COLO668 (cell line): ENCODE data around the gene PEX7.
"Not testable (repeated sequence)": the region's sequence is repeated elsewhere in the genome, so short reads cannot be mapped to it uniquely, and the experiment has no call there.

Experiments
- DNase-seq: peaks from one replicate; lab custom pipeline; 2025; ENCODE audit not compliant: unreplicated experiment; lab: John Stamatoyannopoulos, UW

The PEX7 gene

GRCh38 chr6:136840276-136841001, 18.0 kb downstream of the PEX7 start:
- DNase-seq: no peak

GRCh38 chr6:136843210-136843609, 20.8 kb downstream of the PEX7 start:
- DNase-seq: no peak

- DNase-seq: peak; percentile 38
Observed at GRCh38 chr6:136846046-136846445, 23.7 kb downstream of the PEX7 start.

- not testable (repeated sequence) for DNase-seq
Observed at GRCh38 chr6:136846477-136846876, 24.1 kb downstream of the PEX7 start.

- not testable (repeated sequence) for DNase-seq
Observed at GRCh38 chr6:136849979-136850563, 27.7 kb downstream of the PEX7 start.

GRCh38 chr6:136859430-136859829, 37.0 kb downstream of the PEX7 start:
- no peak for DNase-seq

GRCh38 chr6:136860043-136860442, 37.7 kb downstream of the PEX7 start:
- DNase-seq: no peak

GRCh38 chr6:136862662-136863061, 40.3 kb downstream of the PEX7 start:
- no peak for DNase-seq

- no peak for DNase-seq
Observed at GRCh38 chr6:136863752-136864151, 41.4 kb downstream of the PEX7 start.

- no peak for DNase-seq
Observed at GRCh38 chr6:136864676-136865075, 42.3 kb downstream of the PEX7 start.

- DNase-seq: no peak
Observed at GRCh38 chr6:136866872-136867416, 44.6 kb downstream of the PEX7 start.

- DNase-seq: no peak
Observed at GRCh38 chr6:136869451-136869850, 47.1 kb downstream of the PEX7 start.

GRCh38 chr6:136873748-136874147, 51.4 kb downstream of the PEX7 start:
- DNase-seq: no peak

GRCh38 chr6:136876469-136876868, 54.1 kb downstream of the PEX7 start:
- not testable (repeated sequence) for DNase-seq

- no peak for DNase-seq
Observed at GRCh38 chr6:136880748-136881460, 58.5 kb downstream of the PEX7 start.

GRCh38 chr6:136886091-136886490, 63.7 kb downstream of the PEX7 start:
- no peak for DNase-seq

GRCh38 chr6:136887953-136888352, 65.6 kb downstream of the PEX7 start:
- DNase-seq: no peak

GRCh38 chr6:136889271-136890193, 67.1 kb downstream of the PEX7 start:
- DNase-seq: no peak

- DNase-seq: no peak
Observed at GRCh38 chr6:136890194-136890839, 67.9 kb downstream of the PEX7 start.

GRCh38 chr6:136890986-136891385, 68.6 kb downstream of the PEX7 start:
- DNase-seq: no peak
